ENCODE data around the gene FGF14. TPM values are rescaled to one million over a fixed set of nuclear protein-coding genes. Genes with fewer than 3 reads are reported as not detected.

FGF14 gene
- total RNA-seq, 4 donors from 2014 or later = under 0.01 to 2.4 (median 0.99) TPM

DNA sequence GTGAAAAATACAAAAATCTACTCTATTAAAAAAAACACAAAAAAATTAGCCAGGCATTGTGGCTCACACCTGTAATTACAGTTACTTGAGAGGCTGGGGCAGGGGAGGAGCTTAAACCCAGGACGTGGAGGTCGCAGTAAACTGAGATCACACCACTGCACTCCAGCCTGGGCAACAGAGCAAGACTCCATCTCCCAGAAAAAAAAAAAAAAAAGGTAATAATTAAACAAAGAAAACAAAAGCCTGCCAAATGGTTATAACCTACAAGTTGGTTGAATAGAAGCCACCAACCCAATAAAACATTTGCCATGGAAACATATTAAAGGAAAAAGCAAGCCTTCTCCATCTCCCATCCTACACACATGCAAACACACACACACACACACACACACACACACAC lies 694.2 kb downstream of the FGF14 start:
- no peaks in the 10 kb centered on the region for H3K9me3 ChIP-seq
- DNase-seq = no peak
- TF ChIP-seq, protein P1, sequence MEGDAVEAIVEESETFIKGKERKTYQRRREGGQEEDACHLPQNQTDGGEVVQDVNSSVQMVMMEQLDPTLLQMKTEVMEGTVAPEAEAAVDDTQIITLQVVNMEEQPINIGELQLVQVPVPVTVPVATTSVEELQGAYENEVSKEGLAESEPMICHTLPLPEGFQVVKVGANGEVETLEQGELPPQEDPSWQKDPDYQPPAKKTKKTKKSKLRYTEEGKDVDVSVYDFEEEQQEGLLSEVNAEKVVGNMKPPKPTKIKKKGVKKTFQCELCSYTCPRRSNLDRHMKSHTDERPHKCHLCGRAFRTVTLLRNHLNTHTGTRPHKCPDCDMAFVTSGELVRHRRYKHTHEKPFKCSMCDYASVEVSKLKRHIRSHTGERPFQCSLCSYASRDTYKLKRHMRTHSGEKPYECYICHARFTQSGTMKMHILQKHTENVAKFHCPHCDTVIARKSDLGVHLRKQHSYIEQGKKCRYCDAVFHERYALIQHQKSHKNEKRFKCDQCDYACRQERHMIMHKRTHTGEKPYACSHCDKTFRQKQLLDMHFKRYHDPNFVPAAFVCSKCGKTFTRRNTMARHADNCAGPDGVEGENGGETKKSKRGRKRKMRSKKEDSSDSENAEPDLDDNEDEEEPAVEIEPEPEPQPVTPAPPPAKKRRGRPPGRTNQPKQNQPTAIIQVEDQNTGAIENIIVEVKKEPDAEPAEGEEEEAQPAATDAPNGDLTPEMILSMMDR (IDR thresholded peaks at IDR 0.05) = no peak
- no peak for TF ChIP-seq POLR2A (IDR thresholded peaks at IDR 0.05)
- TF ChIP-seq EP300 (IDR thresholded peaks at IDR 0.05; ENCODE audit: low read depth) = no peak
- TF ChIP-seq POLR2AphosphoS5 (IDR thresholded peaks at IDR 0.05) = no peak
- no peak overlapping the region for H3K4me3 ChIP-seq
- no peaks in the 10 kb centered on the region for H3K27me3 ChIP-seq
- H3K4me1 ChIP-seq = no peaks in the 10 kb centered on the region
- no peaks in the 10 kb centered on the region for H3K36me3 ChIP-seq
- WGBS, 2 donors (ENCODE audit: low coverage in 1 of 2) = 46 to 72% methylated on average over 2 of the region's 2 CpGs
- intact Hi-C loops (cut with DNase I; ENCODE audit: low total_unique reads) (no loop called here), in situ Hi-C loops (cut with MboI; ENCODE audit: low pct_ligation_motif_present in 1 of 4, low pct_unique_long_range_greater_than_20kb in 1 of 4, low sequenced_read_pairs in 3 of 4) (no loop called here)
- H3K27ac ChIP-seq = no peak overlapping the region

DNA sequence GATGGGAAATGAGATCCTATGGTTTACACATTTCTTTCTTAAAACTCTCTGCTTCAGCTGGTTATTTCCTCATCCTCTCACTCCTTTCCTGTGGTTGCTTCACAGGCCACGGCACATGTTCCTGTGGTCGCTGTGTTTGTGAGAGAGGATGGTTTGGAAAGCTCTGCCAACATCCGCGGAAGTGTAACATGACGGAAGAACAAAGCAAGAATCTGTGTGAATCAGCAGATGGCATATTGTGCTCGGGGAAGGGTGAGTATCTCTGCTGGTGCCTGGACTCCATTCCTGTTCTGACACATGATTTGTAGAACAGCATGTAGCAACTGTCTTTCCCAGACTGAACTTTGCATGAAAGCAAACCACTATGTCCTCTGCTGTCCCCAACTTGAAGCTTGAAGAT lies 695.2 kb downstream of the FGF14 start:
- H3K4me1 ChIP-seq = no peaks in the 10 kb centered on the region
- no peaks in the 10 kb centered on the region for H3K36me3 ChIP-seq
- H3K4me3 ChIP-seq = no peak overlapping the region
- 45 to 60% methylated on average over 2 to 6 of the region's 6 CpGs for WGBS, 2 donors (ENCODE audit: low coverage in 1 of 2)
- DNase-seq = peak; percentile 8
- in situ Hi-C loops (cut with MboI; ENCODE audit: low pct_ligation_motif_present in 1 of 4, low pct_unique_long_range_greater_than_20kb in 1 of 4, low sequenced_read_pairs in 3 of 4) = no loop called here
- no peaks in the 10 kb centered on the region for H3K9me3 ChIP-seq
- H3K27ac ChIP-seq = no peak overlapping the region
- TF ChIP-seq EP300 (IDR thresholded peaks at IDR 0.05; ENCODE audit: low read depth) (no peak), POLR2AphosphoS5 (IDR thresholded peaks at IDR 0.05) (no peak), POLR2A (IDR thresholded peaks at IDR 0.05) (no peak)
- TF ChIP-seq, protein P1 (IDR thresholded peaks at IDR 0.05) = no peak
- intact Hi-C loops (cut with DNase I; ENCODE audit: low total_unique reads) = no loop called here
- H3K27me3 ChIP-seq = no peaks in the 10 kb centered on the region

DNA sequence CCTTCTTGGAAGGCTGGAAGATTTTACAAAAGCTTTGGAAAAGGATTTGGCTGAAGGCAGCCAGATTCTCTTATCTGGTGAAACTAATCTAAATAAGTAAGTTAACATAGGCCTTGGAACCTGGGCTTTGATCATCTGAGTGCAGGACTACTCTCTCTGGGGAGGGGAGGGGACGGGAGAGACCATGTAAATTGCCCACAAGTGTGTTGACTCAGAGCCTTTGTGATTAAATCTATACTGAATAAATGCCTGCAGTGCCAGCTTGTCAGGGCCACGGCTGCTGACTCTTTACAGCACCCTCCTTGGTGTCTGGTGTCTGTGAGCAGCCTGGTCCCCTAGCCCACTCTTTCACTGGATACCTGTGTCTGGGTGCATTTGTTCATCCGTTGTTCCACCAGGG lies 698.0 kb downstream of the FGF14 start:
- TF ChIP-seq POLR2AphosphoS5 (IDR thresholded peaks at IDR 0.05) (no peak), POLR2A (IDR thresholded peaks at IDR 0.05) (no peak), EP300 (IDR thresholded peaks at IDR 0.05; ENCODE audit: low read depth) (no peak)

DNA sequence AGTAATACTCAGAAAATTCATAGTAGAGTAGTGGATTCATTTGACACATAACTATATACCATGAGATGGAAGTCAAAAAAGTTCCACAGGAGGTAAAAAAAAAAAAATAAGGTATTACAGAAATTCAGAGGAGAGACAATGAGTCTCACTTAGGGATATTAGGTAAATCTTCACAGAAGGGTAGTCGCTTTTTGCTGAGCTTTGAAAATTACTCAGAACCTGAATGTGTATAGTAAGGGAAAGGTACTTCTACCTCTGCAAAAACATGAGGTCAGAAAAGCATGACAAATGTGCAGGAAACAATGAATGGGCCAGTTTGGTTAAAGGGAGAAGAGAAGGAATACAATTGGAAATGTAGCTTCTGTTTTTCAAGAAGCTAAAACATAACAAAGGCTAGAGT lies 698.8 kb downstream of the FGF14 start:
- 88 to 100% methylated on average over 1 of the region's 1 CpG for WGBS, 2 donors (ENCODE audit: low coverage in 1 of 2)
- TF ChIP-seq POLR2A (IDR thresholded peaks at IDR 0.05) (no peak), POLR2AphosphoS5 (IDR thresholded peaks at IDR 0.05) (no peak), EP300 (IDR thresholded peaks at IDR 0.05; ENCODE audit: low read depth) (no peak)
- TF ChIP-seq, protein P1 (IDR thresholded peaks at IDR 0.05) = no peak

More for the DNA sequence above, 698.0 kb downstream of the FGF14 start:
- H3K36me3 ChIP-seq = no peaks in the 10 kb centered on the region
- H3K9me3 ChIP-seq = no peaks in the 10 kb centered on the region
- WGBS, 2 donors (ENCODE audit: low coverage in 1 of 2) = 70% methylated on average over 3 of the region's 3 CpGs; no CpG with 5 or more reads in 1 of the 2 donors
- intact Hi-C loops (cut with DNase I; ENCODE audit: low total_unique reads) (no loop called here), in situ Hi-C loops (cut with MboI; ENCODE audit: low pct_ligation_motif_present in 1 of 4, low pct_unique_long_range_greater_than_20kb in 1 of 4, low sequenced_read_pairs in 3 of 4) (no loop called here)
- H3K27ac ChIP-seq = no peak overlapping the region
- no peak overlapping the region for H3K4me3 ChIP-seq
- H3K4me1 ChIP-seq = no peaks in the 10 kb centered on the region
- no peaks in the 10 kb centered on the region for H3K27me3 ChIP-seq
- no peak for DNase-seq

DNA sequence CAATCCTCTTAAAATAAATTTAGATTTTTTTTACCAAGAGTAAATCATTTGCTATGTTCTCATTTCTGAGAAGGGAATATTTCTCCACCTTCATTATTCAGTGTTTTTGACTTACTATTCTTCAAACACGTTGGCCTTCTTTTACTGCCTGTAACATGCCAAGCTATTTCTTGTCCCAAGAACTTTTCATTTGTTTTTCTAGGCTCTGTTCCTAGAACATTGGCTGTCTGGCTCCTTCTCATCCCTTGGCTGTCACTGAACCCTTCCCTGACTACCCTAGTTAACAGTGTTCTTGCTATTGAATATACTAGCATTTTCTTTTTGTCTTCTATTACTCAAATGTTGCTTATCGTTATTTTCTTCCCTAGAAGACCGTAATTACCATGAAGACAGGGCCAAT lies 701.2 kb downstream of the FGF14 start:
- Histone ChIP-seq H3K27ac (no peak overlapping the region), H3K9me3 (no peaks in the 10 kb centered on the region), H3K4me1 (no peaks in the 10 kb centered on the region), H3K27me3 (no peaks in the 10 kb centered on the region), H3K4me3 (no peak overlapping the region), H3K36me3 (no peaks in the 10 kb centered on the region)
- 82 to 85% methylated on average over 3 of the region's 3 CpGs for WGBS, 2 donors (ENCODE audit: low coverage in 1 of 2)
- TF ChIP-seq EP300 (IDR thresholded peaks at IDR 0.05; ENCODE audit: low read depth) = no peak
- no peak for TF ChIP-seq POLR2A (IDR thresholded peaks at IDR 0.05)
- TF ChIP-seq POLR2AphosphoS5 (IDR thresholded peaks at IDR 0.05) = no peak
- TF ChIP-seq, protein P1 (IDR thresholded peaks at IDR 0.05) = no peak
- in situ Hi-C loops (cut with MboI; ENCODE audit: low pct_ligation_motif_present in 1 of 4, low pct_unique_long_range_greater_than_20kb in 1 of 4, low sequenced_read_pairs in 3 of 4) = no loop called here
- intact Hi-C loops (cut with DNase I; ENCODE audit: low total_unique reads) = no loop called here
- DNase-seq = no peak

More for the DNA sequence above, 698.8 kb downstream of the FGF14 start:
- intact Hi-C loops (cut with DNase I; ENCODE audit: low total_unique reads) (no loop called here), in situ Hi-C loops (cut with MboI; ENCODE audit: low pct_ligation_motif_present in 1 of 4, low pct_unique_long_range_greater_than_20kb in 1 of 4, low sequenced_read_pairs in 3 of 4) (no loop called here)
- Histone ChIP-seq H3K27ac (no peak overlapping the region), H3K4me1 (no peaks in the 10 kb centered on the region), H3K4me3 (no peak overlapping the region), H3K9me3 (no peaks in the 10 kb centered on the region), H3K36me3 (no peaks in the 10 kb centered on the region), H3K27me3 (no peaks in the 10 kb centered on the region)
- DNase-seq = no peak
